Heart right ventricle (tissue), 16 donors: ENCODE data around the gene TEX22. TPM values are rescaled to one million over a fixed set of nuclear protein-coding genes. Genes with fewer than 3 reads are reported as not detected.

Experiments
- ATAC-seq, 8 donors: fragments of 200-7000 bp; cut with Tn5 transposase; one replicate each; pipeline ENCODE4 v1.9.1; 2020; ENCODE audit warnings: mild to moderate bottlenecking in 8 of 8, moderate library complexity in 8 of 8, moderate number of reproducible peaks in 1 of 8
- DNase-seq, 2 donors: peaks; one replicate each; pipeline ENCODE4 v3.0.0-alpha.2; 2020
- H3K27ac ChIP-seq, 10 donors: fragments of 200-600 bp; sonication (generic) in 2 of 10; one replicate each; pipeline versions ENCODE4 v1.5.0 to v1.8.0; 2020 to 2022; ENCODE audit warnings: mild to moderate bottlenecking in 3 of 10
- H3K27me3 ChIP-seq, 7 donors: fragments of 200-600 bp; one replicate each; pipeline ENCODE4 v1.8.0; 2021 to 2022; ENCODE audit warnings: mild to moderate bottlenecking in 2 of 7
- H3K36me3 ChIP-seq, 9 donors: fragments of 200-600 bp; sonication (generic) in 1 of 9; one replicate each; pipeline versions ENCODE4 v1.5.0 to v1.8.0; 2020 to 2022; ENCODE audit warnings: mild to moderate bottlenecking in 2 of 9
- H3K4me1 ChIP-seq, 9 donors: fragments of 200-600 bp; sonication (generic) in 1 of 9; one replicate each; pipeline versions ENCODE4 v1.5.0 to v1.8.0; 2020 to 2022; ENCODE audit warnings: mild to moderate bottlenecking in 4 of 9
- H3K4me3 ChIP-seq, 10 donors: fragments of 200-600 bp; sonication (generic) in 2 of 10; one replicate each; pipeline versions ENCODE4 v1.5.0 to v1.8.0; 2020 to 2022; ENCODE audit warnings: mild to moderate bottlenecking in 7 of 10, moderate library complexity in 2 of 10
- H3K9me3 ChIP-seq, 11 donors: fragments of 200-600 bp in 10 of 11; sonication (generic) in 2 of 11; one replicate each; pipeline versions ENCODE4 v1.5.0 to v1.8.0; 2013 to 2022; ENCODE audit warnings: mild to moderate bottlenecking in 2 of 11, control low read depth in 1 of 11, moderate library complexity in 1 of 11
- WGBS, 2 donors: extraction: QIAGEN DNeasy Blood & Tissue Kit; methylation state at CpG; one replicate each; pipeline ENCODE4 v1.1.7; 2013; ENCODE audit warnings: inconsistent platforms in 1 of 2; 5-methylcytosine and 5-hydroxymethylcytosine counted together
- intact Hi-C, 10 donors: fragments of 100-400 bp; cut with DNase I; formaldehyde crosslinking; loops; one replicate each; pipeline versions ENCODE4 v1.11.1 to v1.14.2; 2022
- polyA plus RNA-seq, 2 donors: library from polyadenylated mRNA; stranded (reverse); fragments of 200-250 nt; gene quantifications; one replicate each; pipeline ENCODE4 v1.2.3, GENCODE V29; 2013
- total RNA-seq, 10 donors: library from RNA; stranded (reverse); fragmentation: NEBNext Ultra II Directional in 3 of 10; extraction: Animal tissue kit (Norgen Biotek cat#: 25700) in 3 of 10; gene quantifications; one replicate each; pipeline versions ENCODE4 v1.2.1 to v1.2.4, GENCODE V29; 2021 to 2023
- TF ChIP-seq, protein P1 (sequence below), 9 donors: fragments of 200-600 bp; sonication (generic) in 2 of 9; IDR thresholded peaks; one replicate each; pipeline versions ENCODE4 v1.5.0 to v1.8.0; 2021 to 2022; ENCODE audit warnings: antibody characterized with exemption in 9 of 9, mild to moderate bottlenecking in 5 of 9, moderate library complexity in 1 of 9
- donor health status: Arrhythmogenic right ventricular cardiomyopathy.
- donor health status: ischemic (EF 13 %, LVEDD 7.1; RV severe dilation, severe dysfunction).
- donor health status: healthy with polysubstance abuse.
- donor health status: DM: no; HTN: yes; CAD: no.
- donor health status: DM: no; HTN: no; CAD: no.
- donor health status: ischemic (EF 25% LVEDD 6.9; RV normal size, moderate dysfunction).
- donor health status: ischemic (EF 25% LVEDD 5.7; RV mildly dilated, moderate dysfunction).
- donor health status: healthy.
- donor health status: DM: yes; HTN: yes; CAD: no.
- donor health status: Ischemic cardiomyopathy.
- donor health status: ischemic (EF 35%, LVEDD 5.7; RV mildly dilated, moderate dysfunction).
- donor health status: nonischemic (EF 11% LVEDD 7.7; RV severe dilation, severe dysfunction).
- donor health status: DM: yes; HTN: yes; CAD: no.
- donor health status: PGD.
- donor health status: ischemic (EF 29% LVEDD 5.4; RV normal size, mild dysfunction).
- donor health status: nonischemic (EF 23%, LVEDD 6.1; RV moderate dilation, normal function).

The TEX22 gene
- total and polyA plus RNA-seq, 12 donors: 0.07 to 2.0 (median 0.66) TPM; not detected in 2

- intact Hi-C loops: loop anchor here in 8 of 10 donors (2.0 to 10.0 kb wide), 10 partner anchors 33 to 376 kb away; partner anchors contain the start of gene AHNAK2 (in 1 of the 8)
- TF ChIP-seq, protein P1, sequence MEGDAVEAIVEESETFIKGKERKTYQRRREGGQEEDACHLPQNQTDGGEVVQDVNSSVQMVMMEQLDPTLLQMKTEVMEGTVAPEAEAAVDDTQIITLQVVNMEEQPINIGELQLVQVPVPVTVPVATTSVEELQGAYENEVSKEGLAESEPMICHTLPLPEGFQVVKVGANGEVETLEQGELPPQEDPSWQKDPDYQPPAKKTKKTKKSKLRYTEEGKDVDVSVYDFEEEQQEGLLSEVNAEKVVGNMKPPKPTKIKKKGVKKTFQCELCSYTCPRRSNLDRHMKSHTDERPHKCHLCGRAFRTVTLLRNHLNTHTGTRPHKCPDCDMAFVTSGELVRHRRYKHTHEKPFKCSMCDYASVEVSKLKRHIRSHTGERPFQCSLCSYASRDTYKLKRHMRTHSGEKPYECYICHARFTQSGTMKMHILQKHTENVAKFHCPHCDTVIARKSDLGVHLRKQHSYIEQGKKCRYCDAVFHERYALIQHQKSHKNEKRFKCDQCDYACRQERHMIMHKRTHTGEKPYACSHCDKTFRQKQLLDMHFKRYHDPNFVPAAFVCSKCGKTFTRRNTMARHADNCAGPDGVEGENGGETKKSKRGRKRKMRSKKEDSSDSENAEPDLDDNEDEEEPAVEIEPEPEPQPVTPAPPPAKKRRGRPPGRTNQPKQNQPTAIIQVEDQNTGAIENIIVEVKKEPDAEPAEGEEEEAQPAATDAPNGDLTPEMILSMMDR (IDR thresholded peaks at IDR 0.05): no peak
- H3K27me3 ChIP-seq: no peaks in the 10 kb centered on the region
- H3K4me3 ChIP-seq: no peak overlapping the region
- peaks cover 0 to 45% (median 7%) of the 10 kb centered on the region in 9 donors for H3K36me3 ChIP-seq
- H3K27ac ChIP-seq: no peak overlapping the region
- 91 to 93% methylated on average over 27 to 37 of the region's 37 CpGs for WGBS, 2 donors
- DNase-seq (no peak), ATAC-seq (no peak)
- H3K4me1 ChIP-seq: peaks cover 0 to 22% (median 10%) of the 10 kb centered on the region in 9 donors
- no peaks in the 10 kb centered on the region for H3K9me3 ChIP-seq
Observed at GRCh38 chr14:105350450-105351244, 47.7 kb upstream of the TEX22 start.

- WGBS, 2 donors: 95% methylated on average over 3 of the region's 3 CpGs
- Histone ChIP-seq H3K27ac (peak overlapping the region in 2 of 10 donors; percentile 26 to 53), H3K27me3 (no peaks in the 10 kb centered on the region), H3K4me3 (no peak overlapping the region), H3K9me3 (no peaks in the 10 kb centered on the region), H3K4me1 (peaks cover 0 to 16% (median 7%) of the 10 kb centered on the region in 9 donors), H3K36me3 (peaks cover 0 to 53% (median 7%) of the 10 kb centered on the region in 9 donors)
- TF ChIP-seq, protein P1 (IDR thresholded peaks at IDR 0.05): no peak
- intact Hi-C loops: loop anchor here in 8 of 10 donors (2.0 to 10.0 kb wide), 10 partner anchors 34 to 377 kb away; partner anchors contain the start of gene AHNAK2 (in 1 of the 8)
- no peak for DNase-seq
- ATAC-seq: no peak
Observed at GRCh38 chr14:105351410-105351809, 46.9 kb upstream of the TEX22 start.

DNA sequence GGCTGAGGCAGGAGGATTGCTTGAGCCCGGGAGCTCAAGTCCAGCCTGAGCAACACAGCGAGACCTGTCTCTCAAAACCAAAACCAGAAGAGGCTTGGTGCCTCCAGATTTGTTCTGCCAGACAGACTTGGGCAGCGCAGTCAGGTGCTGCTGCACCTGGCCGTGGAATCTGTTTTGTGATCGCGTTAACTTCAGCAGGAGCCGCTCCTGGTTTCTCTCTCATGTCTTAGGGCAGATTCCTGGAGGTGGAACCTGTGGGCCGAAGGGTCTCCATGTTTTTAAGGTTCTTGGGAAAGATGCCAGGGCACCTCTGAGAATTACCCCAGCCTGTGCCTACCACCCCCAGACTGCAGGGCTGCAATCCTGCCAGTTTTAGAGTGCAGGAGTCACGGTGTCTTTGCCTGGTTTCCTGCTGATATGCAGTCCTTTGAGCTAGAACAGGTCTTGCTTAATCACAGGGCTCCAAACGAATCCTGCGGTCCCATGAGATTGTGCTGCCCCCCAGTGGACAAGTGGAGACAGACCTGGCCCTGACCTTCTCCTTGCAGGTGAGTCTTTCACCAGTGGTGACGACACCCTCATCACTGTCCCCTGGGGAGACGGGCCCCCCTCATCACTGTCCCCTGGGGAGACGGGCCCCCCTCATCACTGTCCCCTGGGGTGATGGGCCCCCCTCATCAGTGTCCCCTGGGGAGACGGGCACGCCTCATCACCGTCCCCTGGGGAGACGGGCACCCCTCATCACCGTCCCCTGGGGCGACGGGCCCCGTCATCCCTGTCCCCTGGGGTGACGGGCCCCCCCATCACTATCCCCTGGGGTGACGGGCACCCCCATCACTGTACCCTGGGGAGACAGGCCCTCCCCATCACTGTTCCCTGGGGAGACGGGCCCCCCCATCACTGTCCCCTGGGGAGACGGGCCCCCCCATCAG, 46.2 kb upstream of the TEX22 start:
- no peaks in the 10 kb centered on the region for H3K27me3 ChIP-seq
- ATAC-seq (peak; percentile 79 to 94 (median 89)), DNase-seq (peak; percentile 78 to 84)
- intact Hi-C loops: loop anchor here in 9 of 10 donors (1.0 to 10.0 kb wide), 12 partner anchors 35 to 377 kb away; partner anchors contain the start of gene AHNAK2 (in 1 of the 9)
- peak overlapping the region in 5 of 10 donors; percentile 4 to 58 (median 30) for H3K27ac ChIP-seq
- 64 to 65% methylated on average over 26 of the region's 26 CpGs for WGBS, 2 donors
- no peak overlapping the region for H3K4me3 ChIP-seq
- H3K9me3 ChIP-seq: no peaks in the 10 kb centered on the region
- TF ChIP-seq, protein P1 (IDR thresholded peaks at IDR 0.05): peak; percentile 74 to 89 (median 86)
- peaks cover 0 to 57% (median 7%) of the 10 kb centered on the region in 9 donors for H3K36me3 ChIP-seq
- H3K4me1 ChIP-seq: peaks cover 0 to 14% (median 6%) of the 10 kb centered on the region in 9 donors

GRCh38 chr14:105353136-105353535, 45.2 kb upstream of the TEX22 start:
- H3K27ac ChIP-seq: no peak overlapping the region
- no peak overlapping the region for H3K4me3 ChIP-seq
- DNase-seq (no peak), ATAC-seq (no peak)
- no peaks in the 10 kb centered on the region for H3K9me3 ChIP-seq
- H3K4me1 ChIP-seq: peaks cover 0 to 11% (median 4%) of the 10 kb centered on the region in 9 donors
- WGBS, 2 donors: 90 to 95% methylated on average over 10 of the region's 10 CpGs
- H3K27me3 ChIP-seq: no peaks in the 10 kb centered on the region
- TF ChIP-seq, protein P1 (IDR thresholded peaks at IDR 0.05): no peak
- intact Hi-C loops: loop anchor here in 7 of 10 donors (2.0 to 10.0 kb wide), 9 partner anchors 36 to 378 kb away; partner anchors contain the start of gene AHNAK2 (in 1 of the 7)
- peaks cover 0 to 62% (median 7%) of the 10 kb centered on the region in 9 donors for H3K36me3 ChIP-seq
